ENCODE measurements around the gene NT5C3B.
"Not testable (repeated sequence)": the region's sequence is repeated elsewhere in the genome, so short reads cannot be mapped to it uniquely, and the experiment has no call there.

The NT5C3B gene

DNA sequence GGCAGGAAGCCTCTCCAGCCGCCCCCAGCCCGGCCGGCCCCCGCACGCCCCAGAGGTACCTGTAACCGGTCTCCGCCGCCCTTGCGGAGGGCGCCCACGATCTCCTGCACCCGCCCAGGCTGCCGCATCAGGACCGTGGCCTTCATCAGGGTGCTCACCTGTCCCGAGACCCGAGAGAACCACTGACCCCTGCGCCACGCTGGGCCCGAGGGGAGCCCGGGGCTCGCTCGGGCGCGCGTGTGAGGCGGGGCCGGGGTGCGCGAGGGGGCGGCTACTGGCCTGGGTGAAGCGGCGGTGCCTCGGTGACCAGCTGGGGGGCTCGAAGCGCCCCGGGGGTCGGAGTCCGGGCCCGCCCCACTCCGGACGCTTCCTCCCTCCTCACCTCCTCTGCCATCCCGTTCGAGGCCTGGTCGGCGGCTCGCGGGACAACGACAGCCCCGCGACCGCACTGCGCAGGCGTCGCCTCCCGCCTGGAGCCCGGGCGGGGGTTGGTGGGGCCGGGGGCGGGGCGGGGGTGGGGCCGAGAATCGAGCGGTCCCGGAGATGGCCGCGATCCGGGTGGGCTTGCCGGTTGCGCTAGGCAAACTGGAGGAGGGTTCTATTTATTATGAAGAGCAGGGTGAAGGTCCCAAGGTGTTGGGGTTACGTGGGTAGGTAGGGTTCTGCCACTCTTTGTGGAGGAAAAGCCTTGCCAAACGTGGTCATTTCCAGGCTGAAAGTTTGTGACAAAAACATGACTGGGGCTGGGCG is at the start of gene NT5C3B:
NT5C3B (minus strand) TSS at position 433 of the 750 bp plus-strand sequence; CDS start at position 394, 39 bp downstream.
- peak; percentile 49 to 69 for DNase-seq

DNA sequence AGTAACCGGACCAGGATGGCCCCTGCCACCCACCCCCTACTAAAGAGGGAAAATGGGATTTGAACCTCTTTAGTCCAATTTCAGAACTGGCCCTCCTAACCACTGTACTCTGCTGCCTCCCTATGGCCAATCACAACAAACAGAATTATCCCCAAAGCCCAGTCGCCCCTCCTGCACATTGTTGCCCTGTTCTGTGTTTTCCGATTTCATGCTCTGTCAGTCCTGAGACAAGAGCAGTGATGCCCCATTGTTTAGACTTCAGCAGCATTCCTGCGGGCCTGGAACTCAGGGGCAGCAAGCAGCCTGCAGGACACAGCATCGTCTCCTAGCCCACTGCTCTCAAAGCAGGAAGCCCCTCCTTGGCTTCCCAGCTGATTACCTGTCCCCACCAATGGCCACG is 49.7 kb upstream of the NT5C3B start:
- no peak for DNase-seq

- no peak for DNase-seq
Measured at GRCh38 chr17:41882756-41883155, 46.7 kb upstream of the NT5C3B start.

GRCh38 chr17:41880130-41880529 is 44.1 kb upstream of the NT5C3B start:
- DNase-seq: no peak

- not testable (repeated sequence) for DNase-seq
Measured at GRCh38 chr17:41874293-41874670, 38.2 kb upstream of the NT5C3B start.

- DNase-seq: no peak
Measured at GRCh38 chr17:41873559-41874292, 37.7 kb upstream of the NT5C3B start.

DNA sequence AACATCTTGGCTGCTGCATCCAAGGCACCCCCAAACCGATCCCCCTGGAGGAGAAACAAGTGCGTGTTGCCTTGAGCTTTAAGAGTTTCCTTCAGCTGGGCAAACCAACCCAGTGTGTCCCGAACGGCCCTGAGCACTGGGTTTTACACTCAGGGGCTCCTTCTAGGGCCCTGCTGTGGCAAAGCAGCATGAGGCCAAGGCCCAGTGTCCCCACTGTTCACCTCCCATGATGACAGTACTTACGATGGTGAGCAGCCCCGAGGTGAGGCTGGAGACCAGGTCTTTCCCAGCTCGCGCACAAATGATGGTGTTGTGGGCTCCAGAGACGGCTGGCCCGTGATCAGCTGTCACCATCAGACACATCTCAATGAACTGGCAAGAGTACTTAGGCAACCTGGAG is 35.8 kb upstream of the NT5C3B start:
- DNase-seq: no peak

- DNase-seq: no peak
Measured at GRCh38 chr17:41870627-41871026, 34.6 kb upstream of the NT5C3B start.

DNA sequence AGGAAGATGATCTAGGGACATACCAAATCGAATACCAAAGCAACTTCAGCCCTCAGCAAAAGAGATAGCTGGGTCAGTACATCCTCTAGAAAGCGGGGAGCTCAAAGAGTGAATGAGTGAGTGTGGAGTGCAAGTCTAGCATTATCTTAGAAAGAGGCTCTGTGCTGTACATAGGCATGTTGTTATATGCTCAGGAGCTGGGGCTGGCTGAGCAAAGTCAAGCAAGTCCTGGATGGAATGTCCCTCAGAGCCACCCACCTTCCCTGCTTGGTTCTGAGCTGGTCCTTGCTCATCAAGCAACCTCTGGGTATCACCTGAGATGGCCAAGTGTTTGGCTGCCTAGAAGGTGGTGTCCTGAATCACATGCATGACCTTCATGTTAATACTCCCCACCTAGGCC is 34.1 kb upstream of the NT5C3B start:
- no peak for DNase-seq

- no peak for DNase-seq
Measured at GRCh38 chr17:41869426-41869825, 33.4 kb upstream of the NT5C3B start.

GRCh38 chr17:41868568-41868967 is 32.5 kb upstream of the NT5C3B start:
- DNase-seq: no peak

- no peak for DNase-seq
Measured at GRCh38 chr17:41865596-41865893, 29.5 kb upstream of the NT5C3B start.

- DNase-seq: peak; percentile 89 to 91
Measured at GRCh38 chr17:41864836-41865595, 29.0 kb upstream of the NT5C3B start, which contains the start of gene KLHL11. KLHL11 (minus strand) TSS chr17:41865423; CDS start chr17:41865370, 53 bp downstream.

DNA sequence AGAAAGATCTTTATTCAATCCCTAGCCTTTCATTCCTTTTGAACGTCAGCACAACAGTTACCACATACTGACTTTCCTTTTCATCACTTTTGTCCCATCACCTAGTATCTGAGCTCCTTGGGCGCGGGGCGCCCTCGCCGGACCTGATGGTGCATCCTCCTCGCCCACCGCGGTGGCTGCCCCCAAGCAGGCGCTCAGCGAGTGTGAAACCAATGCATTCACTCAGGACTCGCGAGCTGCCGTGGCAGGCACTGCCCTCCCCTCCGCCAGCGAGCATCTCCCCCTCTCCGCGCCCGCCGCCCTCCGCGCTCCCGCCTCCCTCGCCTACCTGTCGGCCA is 28.4 kb upstream of the NT5C3B start:
- DNase-seq: peak in 1 of 2 donors; percentile 67

- DNase-seq: peak; percentile 23 to 52
Measured at GRCh38 chr17:41863074-41863848, 27.2 kb upstream of the NT5C3B start.

DNA sequence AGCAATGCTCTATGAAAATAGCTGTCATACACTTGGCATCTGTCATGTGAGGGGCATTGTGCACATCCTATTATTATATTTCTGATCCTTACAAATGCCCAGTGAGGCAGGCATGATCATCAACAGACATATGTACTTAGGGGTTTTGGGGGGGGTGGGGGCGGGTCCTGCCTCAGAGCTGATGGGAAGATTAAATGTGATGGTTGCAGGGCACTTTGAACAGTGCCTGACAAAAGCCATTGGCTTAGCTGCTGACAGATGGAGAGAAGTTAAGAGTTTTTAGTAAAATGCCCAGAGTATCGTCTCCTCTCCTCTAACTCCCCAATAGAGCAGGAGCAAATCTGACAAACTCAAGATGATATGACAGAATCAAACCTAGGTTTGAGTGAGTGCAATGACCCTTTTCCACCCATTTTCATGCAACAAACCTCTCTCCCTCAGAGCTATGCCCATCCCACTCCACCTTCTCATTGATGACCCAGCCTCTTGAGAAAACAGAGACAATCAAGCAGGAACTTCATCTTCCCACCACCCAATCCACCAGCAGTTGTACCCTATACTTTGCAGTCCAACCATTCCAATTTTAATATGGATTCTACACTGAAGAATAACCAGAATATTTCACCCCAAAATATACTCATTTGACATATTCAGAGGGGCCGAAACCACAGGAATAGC is 24.4 kb upstream of the NT5C3B start:
- no peak for DNase-seq

- DNase-seq: not testable (repeated sequence)
Measured at GRCh38 chr17:41851382-41851781, 15.3 kb upstream of the NT5C3B start.

- no peak for DNase-seq
Measured at GRCh38 chr17:41849251-41849990, 13.4 kb upstream of the NT5C3B start.

DNA sequence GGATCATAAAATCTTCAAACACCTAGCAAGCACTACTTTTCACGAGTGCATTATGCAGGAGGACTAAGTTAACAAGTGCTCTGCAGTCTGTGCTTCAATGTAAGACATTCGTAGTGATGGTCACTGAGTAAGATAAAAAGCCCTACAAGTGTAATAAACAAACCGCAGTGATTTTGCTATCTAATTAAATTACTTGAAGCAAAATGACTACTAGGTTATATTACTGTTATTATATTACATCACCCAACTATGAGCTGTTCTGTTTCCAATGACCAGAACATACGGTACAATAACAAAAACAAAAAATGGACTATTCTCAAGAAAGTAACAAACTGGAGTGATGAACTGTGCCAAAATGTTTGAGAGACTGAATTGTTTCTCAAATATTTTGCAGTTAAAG is 12.8 kb upstream of the NT5C3B start:
- DNase-seq: no peak

- DNase-seq: no peak
Measured at GRCh38 chr17:41844971-41845370, 8.9 kb upstream of the NT5C3B start.

- not testable (repeated sequence) for DNase-seq
Measured at GRCh38 chr17:41840781-41841180, 4.7 kb upstream of the NT5C3B start.

DNA sequence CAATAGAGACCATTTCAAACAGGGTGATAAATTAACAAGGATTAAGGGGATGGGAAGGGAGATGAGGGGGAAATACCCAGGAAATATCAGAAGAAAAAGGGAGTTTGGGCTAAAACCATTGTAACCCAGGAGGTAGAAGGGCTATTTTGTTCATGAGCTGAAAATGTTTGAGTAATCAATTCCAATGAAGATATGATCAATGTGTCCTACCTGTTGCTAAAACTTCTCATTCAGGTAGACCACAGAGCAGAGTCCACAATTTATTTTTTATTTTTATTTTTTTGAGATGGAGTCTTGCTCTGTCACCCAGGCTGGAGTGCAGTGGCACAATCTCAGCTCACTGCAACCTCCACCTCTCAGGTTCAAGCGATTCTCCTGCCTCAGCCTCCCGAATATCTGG is 3.4 kb upstream of the NT5C3B start:
- DNase-seq: not testable (repeated sequence)

All from stimulated activated CD4-positive, alpha-beta T cell treated with anti-CD3 and anti-CD28 coated beads, Interleukin-2, amount 100 ng/mL, for 24 hours (primary cell).